Activated CD8-positive, alpha-beta memory T cell treated with anti-CD3 and anti-CD28 coated beads, Interleukin-2, amount 10 ng/mL, durations not matched to agents 7 days and 5 days (primary cell): ENCODE measurements around the gene CD300LB. TPM values are rescaled to one million over a fixed set of nuclear protein-coding genes. Genes with fewer than 3 reads are reported as not detected.
"Not testable (repeated sequence)": the region's sequence is repeated elsewhere in the genome, so short reads cannot be mapped to it uniquely, and the experiment has no call there.

Experiments used
- ATAC-seq: fragments of 150-1000 bp; cut with Tn5 transposase; one replicate; pipeline ENCODE4 v1.10.0; 2021; ENCODE audit warnings: moderate library complexity
- CTCF ChIA-PET: fragments of 350-600 bp; sonication (Branson Sonifier 250); formaldehyde crosslinking; loops from one replicate; lab custom pipeline; 2021; ENCODE audit warnings: antibody characterized with exemption; lab: Charles Lee
- DNase-seq: peaks from one replicate; pipeline ENCODE4 v3.0.0-alpha.2; 2020
- H3K27ac Mint-ChIP-seq: one replicate; pipeline ENCODE4 v1.8.0; 2021; ENCODE audit warnings: mild to moderate bottlenecking, mixed read lengths
- H3K27me3 Mint-ChIP-seq: one replicate; pipeline ENCODE4 v1.8.0; 2021; ENCODE audit warnings: mixed read lengths
- H3K36me3 Mint-ChIP-seq: one replicate; pipeline ENCODE4 v1.8.0; 2021; ENCODE audit warnings: mild to moderate bottlenecking, mixed read lengths
- H3K4me1 Mint-ChIP-seq: one replicate; pipeline ENCODE4 v1.8.0; 2021; ENCODE audit warnings: mixed read lengths
- H3K4me3 Mint-ChIP-seq: one replicate; pipeline ENCODE4 v1.8.0; 2021; ENCODE audit warnings: mild to moderate bottlenecking, moderate library complexity, mixed read lengths
- H3K9me3 Mint-ChIP-seq: one replicate; pipeline ENCODE4 v1.8.0; 2022; ENCODE audit warnings: low read depth, mixed read lengths
- total RNA-seq, 2 experiments: library from RNA; stranded (reverse); gene quantifications; one replicate each; pipeline ENCODE4 v1.2.3, GENCODE V29; 2021

The CD300LB gene
- total RNA-seq, 2 experiments from 2014 or later: not detected

- no peak overlapping the region for H3K4me3 Mint-ChIP-seq
- CTCF ChIA-PET: no interaction called here
- peaks cover 28% of the 10 kb centered on the region for H3K27me3 Mint-ChIP-seq
- peaks cover 2% of the 10 kb centered on the region for H3K36me3 Mint-ChIP-seq
- peaks cover 10% of the 10 kb centered on the region for H3K4me1 Mint-ChIP-seq
- no peak for ATAC-seq
- DNase-seq: peak; percentile 27
- H3K9me3 Mint-ChIP-seq: peaks cover 7% of the 10 kb centered on the region
- no peak overlapping the region for H3K27ac Mint-ChIP-seq
Measured at GRCh38 chr17:74520016-74520434, 11.2 kb downstream of the CD300LB start.

DNA sequence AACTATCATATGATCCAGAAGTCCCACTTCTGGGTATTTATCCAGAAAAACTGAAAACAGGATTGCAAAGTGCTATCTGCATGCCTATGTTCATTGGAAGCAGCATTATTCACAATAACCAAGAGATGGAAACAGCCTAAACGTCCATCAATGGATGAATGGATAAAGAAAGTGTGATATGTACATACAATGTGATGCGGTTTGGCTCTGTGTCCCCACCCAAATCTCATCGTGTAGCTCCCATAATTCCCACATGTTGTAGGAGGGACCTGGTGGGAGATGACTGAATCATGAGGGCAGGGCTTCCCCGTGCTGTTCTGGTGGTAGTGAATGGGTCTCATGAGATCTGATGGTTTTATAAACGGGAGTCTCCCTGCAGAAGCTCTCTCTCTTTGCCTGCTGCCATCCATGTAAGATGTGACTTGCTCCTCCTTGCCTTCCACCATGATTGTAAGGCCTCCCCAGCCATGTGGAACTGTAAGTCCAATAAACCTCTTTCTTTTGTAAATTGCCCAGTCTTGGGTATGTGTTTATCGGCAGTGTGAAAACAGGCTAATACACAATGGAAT is 12.8 kb downstream of the CD300LB start:
- ATAC-seq: not testable (repeated sequence)
- peaks cover 30% of the 10 kb centered on the region for H3K27me3 Mint-ChIP-seq

GRCh38 chr17:74516561-74517328 is 14.5 kb downstream of the CD300LB start:
- Mint-ChIP-seq H3K27ac (no peak overlapping the region), H3K4me1 (peaks cover 24% of the 10 kb centered on the region), H3K9me3 (peaks cover 18% of the 10 kb centered on the region), H3K36me3 (peaks cover 13% of the 10 kb centered on the region), H3K4me3 (no peak overlapping the region), H3K27me3 (peaks cover 35% of the 10 kb centered on the region)
- peak; percentile 33 for DNase-seq
- no peak for ATAC-seq
- CTCF ChIA-PET: interaction anchor here (1.4 kb wide), 1 partner anchor 59 kb away, joined by 4 read pairs; no protein-coding TSS in a partner anchor

More for the DNA sequence above, 12.8 kb downstream of the CD300LB start:
- not testable (repeated sequence) for H3K4me3 Mint-ChIP-seq, H3K27ac Mint-ChIP-seq
- DNase-seq: peak; percentile 33
- peaks cover 20% of the 10 kb centered on the region for H3K4me1 Mint-ChIP-seq
- H3K9me3 Mint-ChIP-seq: peaks cover 18% of the 10 kb centered on the region
- H3K36me3 Mint-ChIP-seq: peaks cover 13% of the 10 kb centered on the region
- CTCF ChIA-PET: interaction anchor here (1.0 to 1.3 kb wide), 2 partner anchors 139 kb away, joined by 3 read pairs; no protein-coding TSS in a partner anchor

DNA sequence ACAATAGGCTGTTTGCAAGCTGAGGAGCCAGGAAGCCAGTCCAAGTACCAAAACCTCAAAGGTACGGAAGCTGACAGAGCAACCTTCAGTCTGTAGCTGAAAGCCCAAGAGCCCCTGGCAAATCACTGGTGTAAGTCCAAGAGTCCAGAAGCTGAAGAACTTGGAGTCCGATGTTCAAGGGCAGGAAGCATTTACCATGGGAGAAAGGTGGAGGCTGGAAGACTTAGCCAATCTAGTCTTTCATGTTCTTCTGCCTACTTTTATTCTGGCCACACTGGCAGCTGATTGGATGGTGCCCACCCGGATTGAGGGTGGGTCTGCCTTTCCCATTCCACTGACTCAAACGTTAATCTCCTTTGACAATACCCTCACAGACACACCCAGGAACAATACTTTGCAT is 15.3 kb downstream of the CD300LB start:
- Mint-ChIP-seq H3K4me3 (no peak overlapping the region), H3K36me3 (peaks cover 13% of the 10 kb centered on the region), H3K4me1 (peaks cover 18% of the 10 kb centered on the region), H3K27me3 (peaks cover 39% of the 10 kb centered on the region), H3K27ac (no peak overlapping the region), H3K9me3 (peaks cover 18% of the 10 kb centered on the region)
- ATAC-seq: no peak
- CTCF ChIA-PET: interaction anchor here (0.9 to 1.4 kb wide), 2 partner anchors 10 to 58 kb away, joined by 3 to 4 read pairs; no protein-coding TSS in a partner anchor
- DNase-seq: peak; percentile 35

DNA sequence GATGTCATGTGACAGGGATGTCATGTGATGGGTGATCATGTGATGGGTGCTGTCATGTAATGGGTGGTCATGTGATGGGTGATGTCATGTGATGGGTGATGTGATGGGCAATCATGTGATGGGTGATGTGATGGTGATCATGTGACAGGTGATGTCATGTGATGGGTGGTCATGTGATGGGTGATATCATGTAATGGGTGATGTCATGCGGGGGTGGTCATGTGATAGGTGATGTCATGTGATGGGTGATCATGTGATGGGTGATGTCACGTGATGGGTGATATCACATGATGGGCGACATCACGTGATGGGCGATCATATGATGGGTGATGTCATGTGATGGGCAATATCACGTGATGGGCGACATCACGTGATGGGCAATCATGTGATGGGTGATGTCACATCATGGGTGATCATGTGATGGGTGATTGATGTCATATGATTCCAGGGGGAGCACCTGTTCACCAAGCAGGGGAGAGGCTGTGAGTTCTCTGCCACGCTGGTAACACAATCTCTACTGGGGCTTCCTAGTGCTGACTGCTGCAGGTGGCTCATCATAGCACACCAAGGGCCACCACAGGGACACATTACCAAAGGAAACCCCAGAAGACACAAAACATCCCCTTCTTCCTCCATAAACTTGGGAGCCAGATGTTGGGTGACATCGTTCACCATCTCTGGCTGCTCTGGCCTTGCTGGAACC is 16.5 kb downstream of the CD300LB start:
- ATAC-seq (peak; percentile 41), DNase-seq (no peak)
- Mint-ChIP-seq H3K27me3 (peaks cover 36% of the 10 kb centered on the region), H3K4me1 (peaks cover 16% of the 10 kb centered on the region), H3K9me3 (peaks cover 18% of the 10 kb centered on the region), H3K27ac (peak overlapping the region; percentile 84), H3K36me3 (peaks cover 13% of the 10 kb centered on the region), H3K4me3 (peak overlapping the region; percentile 55)
- CTCF ChIA-PET: no interaction called here

DNA sequence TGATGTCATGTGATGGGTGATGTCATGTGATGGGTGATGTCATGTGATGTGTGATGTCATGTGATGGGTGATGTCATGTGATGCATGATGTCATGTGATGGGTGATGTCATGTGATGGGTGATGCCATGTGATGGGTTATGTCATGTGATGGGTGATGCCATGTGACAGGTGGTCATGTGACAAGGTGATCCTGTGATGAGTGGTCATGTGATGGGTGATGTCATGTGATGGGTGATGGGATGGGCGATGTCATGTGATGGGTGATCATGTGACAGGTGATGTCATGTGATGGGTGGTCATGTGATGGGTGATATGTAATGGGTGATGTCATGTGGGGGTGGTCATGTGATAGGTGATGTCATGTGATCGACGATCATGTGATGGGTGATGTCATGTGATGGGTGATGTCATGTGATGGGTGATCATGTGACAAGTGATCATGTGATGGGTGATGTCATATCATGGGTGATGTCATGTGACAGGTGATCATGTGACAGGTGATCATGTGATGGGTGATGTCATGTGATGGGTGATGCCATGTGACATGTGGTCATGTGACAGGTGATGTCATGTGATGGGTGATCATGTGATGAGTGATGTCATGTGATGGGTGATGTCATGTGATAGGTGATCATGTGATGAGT is 17.2 kb downstream of the CD300LB start:
- Mint-ChIP-seq H3K4me1 (peaks cover 16% of the 10 kb centered on the region), H3K9me3 (peaks cover 18% of the 10 kb centered on the region), H3K27ac (peak overlapping the region; percentile 84), H3K27me3 (peaks cover 37% of the 10 kb centered on the region), H3K36me3 (peaks cover 13% of the 10 kb centered on the region), H3K4me3 (peak overlapping the region; percentile 55)
- CTCF ChIA-PET: no interaction called here
- ATAC-seq: peak; percentile 50
- DNase-seq: peak; percentile 83

- peaks cover 16% of the 10 kb centered on the region for H3K4me1 Mint-ChIP-seq
- H3K9me3 Mint-ChIP-seq: peaks cover 12% of the 10 kb centered on the region
- peaks cover 13% of the 10 kb centered on the region for H3K36me3 Mint-ChIP-seq
- peak; percentile 49 for DNase-seq
- CTCF ChIA-PET: interaction anchor here (0.8 kb wide), 1 partner anchor 150 kb away, joined by 3 read pairs; no protein-coding TSS in a partner anchor
- no peak overlapping the region for H3K27ac Mint-ChIP-seq
- H3K27me3 Mint-ChIP-seq: peaks cover 36% of the 10 kb centered on the region
- peak; percentile 34 for ATAC-seq
- H3K4me3 Mint-ChIP-seq: no peak overlapping the region
Measured at GRCh38 chr17:74512624-74513091, 18.6 kb downstream of the CD300LB start.

DNA sequence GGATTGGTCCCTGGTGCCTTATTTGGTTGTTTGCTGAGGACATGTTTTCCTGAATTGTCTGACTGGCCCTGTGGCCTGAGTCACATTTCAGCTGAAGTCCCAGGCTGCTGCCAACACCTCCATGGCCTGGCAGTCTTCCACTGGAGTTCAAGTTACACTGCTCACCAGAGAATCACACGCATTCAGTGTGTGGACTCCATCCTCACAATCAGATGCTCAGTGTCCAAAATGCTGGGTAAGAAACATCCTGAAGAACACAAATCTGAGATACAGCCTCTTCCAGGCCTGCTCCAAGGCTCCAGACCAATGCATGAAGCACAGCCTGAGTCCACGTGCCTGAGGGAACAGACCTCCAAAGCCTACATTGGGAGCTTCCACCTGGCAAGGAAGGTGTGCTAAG is 19.2 kb downstream of the CD300LB start:
- H3K9me3 Mint-ChIP-seq: peaks cover 12% of the 10 kb centered on the region
- no peak overlapping the region for H3K4me3 Mint-ChIP-seq
- DNase-seq: peak; percentile 37
- no peak overlapping the region for H3K27ac Mint-ChIP-seq
- peaks cover 36% of the 10 kb centered on the region for H3K27me3 Mint-ChIP-seq
- peaks cover 16% of the 10 kb centered on the region for H3K4me1 Mint-ChIP-seq
- no peak for ATAC-seq
- peaks cover 13% of the 10 kb centered on the region for H3K36me3 Mint-ChIP-seq
- CTCF ChIA-PET: interaction anchor here (0.8 kb wide), 2 partner anchors 91 to 149 kb away, joined by 3 read pairs; no protein-coding TSS in a partner anchor

DNA sequence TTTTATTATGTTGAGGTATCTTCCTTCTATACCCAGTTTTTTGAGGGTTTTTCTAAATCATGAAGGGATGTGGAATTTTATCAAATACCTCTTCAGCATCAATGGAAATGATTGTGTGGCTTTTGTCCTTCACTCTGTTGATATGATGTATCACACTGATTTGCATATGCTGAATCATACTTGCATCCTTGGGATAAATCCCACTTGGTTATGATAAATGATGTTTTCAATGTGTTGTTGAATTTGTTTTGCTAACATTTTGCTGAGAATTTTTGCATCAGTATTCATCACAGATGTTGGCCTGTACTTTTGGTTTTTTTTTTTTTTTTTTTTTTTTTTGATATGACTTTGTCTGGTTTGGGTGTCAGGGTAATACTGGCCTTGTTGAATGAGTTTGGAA is 23.1 kb downstream of the CD300LB start:
- Mint-ChIP-seq H3K27me3 (peaks cover 30% of the 10 kb centered on the region), H3K27ac (no peak overlapping the region), H3K9me3 (no peaks in the 10 kb centered on the region), H3K36me3 (no peaks in the 10 kb centered on the region), H3K4me3 (no peak overlapping the region), H3K4me1 (peaks cover 6% of the 10 kb centered on the region)
- ATAC-seq: no peak
- CTCF ChIA-PET: no interaction called here
- DNase-seq: no peak

DNA sequence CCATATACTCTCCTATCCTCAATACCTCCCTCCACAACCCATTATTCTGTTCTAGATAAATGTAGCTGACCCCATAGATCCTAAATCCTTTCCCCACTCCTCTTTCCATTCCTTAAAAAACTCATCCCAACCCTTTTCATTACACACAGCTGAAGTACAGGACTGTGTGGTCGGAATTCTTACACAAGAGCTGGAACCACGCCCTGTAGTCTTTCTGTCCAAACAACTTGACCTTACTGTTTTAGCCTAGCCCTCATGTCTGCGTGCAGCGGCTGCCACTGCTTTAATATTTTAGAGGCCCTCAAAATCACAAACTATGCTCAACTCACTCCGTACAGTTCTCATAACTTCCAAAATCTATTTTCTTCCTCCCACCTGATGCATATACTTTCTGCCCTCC is 27.3 kb downstream of the CD300LB start:
- peak; percentile 3 for DNase-seq
- H3K4me3 Mint-ChIP-seq, H3K27me3 Mint-ChIP-seq, ATAC-seq, H3K36me3 Mint-ChIP-seq, CTCF ChIA-PET, H3K27ac Mint-ChIP-seq, H3K9me3 Mint-ChIP-seq, H3K4me1 Mint-ChIP-seq: not testable (repeated sequence)

DNA sequence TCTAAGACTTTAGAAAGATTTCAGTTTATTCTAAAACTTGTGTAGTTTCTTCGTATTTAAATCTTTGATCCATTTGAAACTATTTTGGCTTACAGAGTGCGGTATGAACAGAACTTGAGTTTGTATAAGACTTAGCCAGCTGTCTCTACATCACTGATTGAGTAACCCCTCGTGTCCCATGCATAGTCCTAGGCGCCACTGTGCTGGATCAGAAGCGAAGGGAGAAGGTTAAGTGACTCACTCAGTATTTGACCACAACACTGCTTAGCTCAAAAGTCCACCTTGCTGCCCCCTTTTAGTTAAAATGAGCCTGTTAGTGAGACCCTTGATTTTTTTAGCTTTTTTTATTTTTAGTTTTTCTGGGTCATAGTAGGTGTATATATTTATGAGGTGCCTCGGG is 28.4 kb downstream of the CD300LB start:
- H3K9me3 Mint-ChIP-seq: no peaks in the 10 kb centered on the region
- H3K27ac Mint-ChIP-seq: no peak overlapping the region
- peaks cover 5% of the 10 kb centered on the region for H3K27me3 Mint-ChIP-seq
- H3K36me3 Mint-ChIP-seq: no peaks in the 10 kb centered on the region
- peak; percentile 3 for DNase-seq
- H3K4me3 Mint-ChIP-seq: no peak overlapping the region
- CTCF ChIA-PET: interaction anchor here (1.1 kb wide), 1 partner anchor 123 kb away, joined by 3 read pairs; no protein-coding TSS in a partner anchor
- H3K4me1 Mint-ChIP-seq: no peaks in the 10 kb centered on the region
- no peak for ATAC-seq

DNA sequence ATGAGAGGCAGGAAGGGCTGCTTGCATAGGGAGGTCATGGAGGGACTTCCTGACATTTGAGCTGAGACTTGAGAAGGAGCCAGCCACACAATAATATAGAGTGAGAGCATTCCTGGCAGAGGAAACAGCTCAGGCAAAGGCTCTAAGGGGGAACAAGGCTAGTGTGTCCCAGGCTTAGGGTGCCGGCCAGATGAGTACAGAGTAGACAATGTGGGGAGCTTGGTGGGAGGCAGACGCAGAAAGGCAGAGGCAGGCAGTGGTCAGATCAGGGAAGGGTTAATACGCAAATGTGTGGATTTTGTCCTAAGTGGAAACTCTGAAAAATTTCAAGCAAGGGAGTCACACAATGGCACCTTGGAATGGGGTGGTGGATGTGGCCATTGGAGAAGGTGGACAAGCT is 31.3 kb downstream of the CD300LB start:
- ATAC-seq: no peak
- Mint-ChIP-seq H3K27ac (no peak overlapping the region), H3K36me3 (no peaks in the 10 kb centered on the region), H3K9me3 (no peaks in the 10 kb centered on the region), H3K27me3 (peaks cover 3% of the 10 kb centered on the region), H3K4me1 (peaks cover 4% of the 10 kb centered on the region), H3K4me3 (no peak overlapping the region)
- peak; percentile 23 for DNase-seq
- CTCF ChIA-PET: interaction anchor here (0.9 to 1.8 kb wide), 4 partner anchors 34 to 131 kb away, joined by 3 to 5 read pairs (median 4); no protein-coding TSS in a partner anchor
